Measurements from ENCODE around the gene SAXO1.

- TF ChIP-seq CTCF (IDR thresholded peaks at IDR 0.05) (no peak), POLR2A (IDR thresholded peaks at IDR 0.05) (no peak)
Observed at GRCh38 chr9:18972675-18973074, 60.3 kb downstream of the SAXO1 start.
